Measurements from ENCODE around the gene PTPRM. TPM values are rescaled to one million over a fixed set of nuclear protein-coding genes. Genes with fewer than 3 reads are reported as not detected.

Gene PTPRM
- total RNA-seq, 1 donor from 2014 or later = 42.1 TPM

- no peaks in the 10 kb centered on the region for H3K36me3 ChIP-seq (ENCODE audit: control insufficient read depth, insufficient read depth, low read length)
- H3K4me3 ChIP-seq (ENCODE audit: low read depth, low read length) = no peak overlapping the region
- FAIRE-seq = peak; percentile 80
- TF ChIP-seq, protein P1, sequence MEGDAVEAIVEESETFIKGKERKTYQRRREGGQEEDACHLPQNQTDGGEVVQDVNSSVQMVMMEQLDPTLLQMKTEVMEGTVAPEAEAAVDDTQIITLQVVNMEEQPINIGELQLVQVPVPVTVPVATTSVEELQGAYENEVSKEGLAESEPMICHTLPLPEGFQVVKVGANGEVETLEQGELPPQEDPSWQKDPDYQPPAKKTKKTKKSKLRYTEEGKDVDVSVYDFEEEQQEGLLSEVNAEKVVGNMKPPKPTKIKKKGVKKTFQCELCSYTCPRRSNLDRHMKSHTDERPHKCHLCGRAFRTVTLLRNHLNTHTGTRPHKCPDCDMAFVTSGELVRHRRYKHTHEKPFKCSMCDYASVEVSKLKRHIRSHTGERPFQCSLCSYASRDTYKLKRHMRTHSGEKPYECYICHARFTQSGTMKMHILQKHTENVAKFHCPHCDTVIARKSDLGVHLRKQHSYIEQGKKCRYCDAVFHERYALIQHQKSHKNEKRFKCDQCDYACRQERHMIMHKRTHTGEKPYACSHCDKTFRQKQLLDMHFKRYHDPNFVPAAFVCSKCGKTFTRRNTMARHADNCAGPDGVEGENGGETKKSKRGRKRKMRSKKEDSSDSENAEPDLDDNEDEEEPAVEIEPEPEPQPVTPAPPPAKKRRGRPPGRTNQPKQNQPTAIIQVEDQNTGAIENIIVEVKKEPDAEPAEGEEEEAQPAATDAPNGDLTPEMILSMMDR (IDR thresholded peaks at IDR 0.05; ENCODE audit: insufficient read depth, low read length, severe bottlenecking) = no peak
- no peaks in the 10 kb centered on the region for H3K27me3 ChIP-seq (ENCODE audit: control insufficient read depth, insufficient read depth, low read length)
- DNase-seq (ENCODE audit: low read depth) = no peak
Observed at GRCh38 chr18:8045160-8045883, 478.2 kb downstream of the PTPRM start.

DNA sequence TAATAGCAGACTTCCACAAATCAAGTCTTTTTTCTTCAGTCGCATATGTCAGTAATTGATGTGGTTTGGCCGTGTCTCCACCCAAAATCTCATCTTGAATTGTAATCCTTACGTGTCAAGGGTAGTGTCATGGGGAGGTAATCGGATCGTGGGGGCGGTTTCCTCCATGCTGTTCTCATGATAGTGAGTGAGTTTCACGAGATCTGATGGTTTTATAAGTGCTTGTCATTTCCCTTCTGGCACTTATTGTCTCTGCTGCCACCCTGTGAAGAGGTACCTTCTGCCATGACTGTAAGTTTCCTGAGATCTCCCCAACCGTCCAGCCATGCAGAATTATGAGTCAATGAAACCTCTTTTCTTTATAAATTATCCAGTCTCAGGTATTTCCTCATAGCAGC, 478.8 kb downstream of the PTPRM start:
- no peak for FAIRE-seq
- TF ChIP-seq, protein P1 (IDR thresholded peaks at IDR 0.05; ENCODE audit: insufficient read depth, low read length, severe bottlenecking) = no peak
- H3K36me3 ChIP-seq (ENCODE audit: control insufficient read depth, insufficient read depth, low read length) = no peaks in the 10 kb centered on the region
- no peak for DNase-seq (ENCODE audit: low read depth)
- no peak overlapping the region for H3K4me3 ChIP-seq (ENCODE audit: low read depth, low read length)
- no peaks in the 10 kb centered on the region for H3K27me3 ChIP-seq (ENCODE audit: control insufficient read depth, insufficient read depth, low read length)

DNA sequence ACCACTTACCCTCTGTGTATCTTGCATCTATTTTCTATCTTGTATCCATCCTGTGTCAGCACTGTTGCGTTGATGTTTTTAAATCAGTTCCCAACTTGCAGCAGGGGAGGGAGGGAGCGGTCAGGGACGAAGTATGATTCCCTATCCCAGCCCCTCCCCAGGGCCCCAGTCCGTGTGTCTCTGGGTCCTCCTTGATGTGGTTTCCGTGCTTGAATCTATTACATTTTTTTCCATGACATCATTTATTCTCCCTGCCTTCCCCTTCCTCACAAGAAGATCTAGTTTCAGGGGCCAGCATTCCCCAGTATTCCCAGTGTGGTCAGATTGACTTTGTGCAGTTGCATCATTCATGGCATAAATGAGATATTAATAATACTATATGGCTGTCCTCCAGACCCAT, 479.3 kb downstream of the PTPRM start:
- FAIRE-seq (no peak), DNase-seq (ENCODE audit: low read depth) (no peak)
- TF ChIP-seq, protein P1 (IDR thresholded peaks at IDR 0.05; ENCODE audit: insufficient read depth, low read length, severe bottlenecking) = no peak
- no peaks in the 10 kb centered on the region for H3K36me3 ChIP-seq (ENCODE audit: control insufficient read depth, insufficient read depth, low read length)
- no peak overlapping the region for H3K4me3 ChIP-seq (ENCODE audit: low read depth, low read length)
- H3K27me3 ChIP-seq (ENCODE audit: control insufficient read depth, insufficient read depth, low read length) = no peaks in the 10 kb centered on the region

GRCh38 chr18:8049147-8049546, 482.0 kb downstream of the PTPRM start:
- Histone ChIP-seq H3K27me3 (ENCODE audit: control insufficient read depth, insufficient read depth, low read length) (no peaks in the 10 kb centered on the region), H3K36me3 (ENCODE audit: control insufficient read depth, insufficient read depth, low read length) (no peaks in the 10 kb centered on the region), H3K4me3 (ENCODE audit: low read depth, low read length) (no peak overlapping the region)
- DNase-seq (ENCODE audit: low read depth) (peak; percentile 19), FAIRE-seq (no peak)
- TF ChIP-seq, protein P1 (IDR thresholded peaks at IDR 0.05; ENCODE audit: insufficient read depth, low read length, severe bottlenecking) = no peak

DNA sequence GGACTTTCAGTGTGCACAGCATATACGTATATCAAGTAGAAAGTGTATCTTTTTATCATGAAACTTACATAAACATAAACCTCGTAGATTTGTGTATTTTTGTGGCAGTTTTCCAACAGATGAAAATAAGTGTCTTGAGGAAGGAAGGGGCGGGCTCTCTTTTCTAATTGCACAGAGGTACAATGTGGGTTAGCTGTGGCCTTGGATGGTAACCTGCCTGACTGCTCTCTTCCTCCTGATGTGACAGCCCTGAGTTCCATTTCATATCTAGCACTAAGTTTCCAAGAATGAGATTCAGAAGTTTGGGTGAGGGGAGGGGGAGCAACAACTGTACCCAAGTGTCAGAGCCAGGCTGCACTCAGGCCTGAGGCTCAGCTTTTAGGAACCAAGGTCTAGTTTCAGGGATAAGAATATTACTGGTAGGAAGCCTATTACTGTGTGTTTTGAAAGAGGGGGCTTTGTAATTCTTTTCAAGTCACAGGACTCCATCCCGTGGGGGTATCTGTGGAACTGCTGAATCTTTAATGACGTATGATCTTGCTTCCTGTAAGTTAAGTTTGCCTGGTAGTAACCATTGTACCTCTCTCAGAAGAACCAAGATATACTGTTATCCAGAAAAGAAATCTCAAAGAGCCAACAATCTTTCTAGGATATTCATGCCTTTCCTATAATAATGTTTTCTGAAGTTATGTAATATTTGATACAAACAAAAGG, 483.7 kb downstream of the PTPRM start:
- Histone ChIP-seq H3K36me3 (ENCODE audit: control insufficient read depth, insufficient read depth, low read length) (no peaks in the 10 kb centered on the region), H3K4me3 (ENCODE audit: low read depth, low read length) (no peak overlapping the region), H3K27me3 (ENCODE audit: control insufficient read depth, insufficient read depth, low read length) (no peaks in the 10 kb centered on the region)
- DNase-seq (ENCODE audit: low read depth) (no peak), FAIRE-seq (no peak)
- TF ChIP-seq, protein P1 (IDR thresholded peaks at IDR 0.05; ENCODE audit: insufficient read depth, low read length, severe bottlenecking) = no peak

All from bronchial epithelial cell (primary cell).